Coronary artery (tissue), 2 donors: ENCODE results near the gene MBOAT1.

Experiments
- DNase-seq: peaks from one replicate; pipeline ENCODE4 v3.0.0-alpha.2; 2017; ENCODE audit warnings: low spot score
- H3K27ac ChIP-seq, 2 donors: fragments of 200-600 bp; sonication (generic); one replicate each; pipeline ENCODE4 v1.5.1; 2016 to 2019
- H3K4me3 ChIP-seq: fragments of 200-600 bp; sonication (generic); 2 replicates; pipeline ENCODE4 v1.5.1; 2016; ENCODE audit warnings: mild to moderate bottlenecking, moderate library complexity
- CTCF ChIP-seq: fragments of 200-600 bp; sonication (generic); IDR thresholded peaks from one replicate; pipeline ENCODE4 v1.5.1; 2019; ENCODE audit warnings: antibody characterized with exemption

Gene MBOAT1

GRCh38 chr6:20126789-20127653 is 85.2 kb downstream of the MBOAT1 start:
- peak; percentile 90 for TF ChIP-seq CTCF
- no peak for DNase-seq
- H3K4me3 ChIP-seq: no peak overlapping the region
- peak overlapping the region in 1 of 2 donors; percentile 47 for H3K27ac ChIP-seq

- DNase-seq: no peak
- H3K27ac ChIP-seq: no peak overlapping the region
- no peak for TF ChIP-seq CTCF
These were observed 86.0 kb downstream of the MBOAT1 start for GRCh38 chr6:20126102-20126752.

GRCh38 chr6:20124545-20124944 is 87.7 kb downstream of the MBOAT1 start:
- no peak for DNase-seq
- H3K27ac ChIP-seq: no peak overlapping the region
- no peak overlapping the region for H3K4me3 ChIP-seq
- no peak for TF ChIP-seq CTCF

More at GRCh38 chr6:20126102-20126752, 86.0 kb downstream of the MBOAT1 start:
- H3K4me3 ChIP-seq: no peak overlapping the region

- no peak for DNase-seq
- no peak overlapping the region for H3K27ac ChIP-seq
These were observed 92.8 kb downstream of the MBOAT1 start for GRCh38 chr6:20119485-20119884.

GRCh38 chr6:20118892-20119291 is 93.4 kb downstream of the MBOAT1 start:
- no peak for DNase-seq
- TF ChIP-seq CTCF: no peak
- no peak overlapping the region for H3K27ac ChIP-seq
- H3K4me3 ChIP-seq: no peak overlapping the region

More at GRCh38 chr6:20119485-20119884, 92.8 kb downstream of the MBOAT1 start:
- no peak for TF ChIP-seq CTCF
- no peak overlapping the region for H3K4me3 ChIP-seq

GRCh38 chr6:20117474-20117873 is 94.8 kb downstream of the MBOAT1 start:
- no peak for DNase-seq
- H3K4me3 ChIP-seq: no peak overlapping the region
- H3K27ac ChIP-seq: no peak overlapping the region
- TF ChIP-seq CTCF: no peak
